ENCODE results near the gene IGFBP1. TPM values are rescaled to one million over a fixed set of nuclear protein-coding genes. Genes with fewer than 3 reads are reported as not detected.

The IGFBP1 gene
- total and polyA plus RNA-seq, 2 donors (not counting 1 experiment from before 2014, with no cell fraction given): not detected

DNA sequence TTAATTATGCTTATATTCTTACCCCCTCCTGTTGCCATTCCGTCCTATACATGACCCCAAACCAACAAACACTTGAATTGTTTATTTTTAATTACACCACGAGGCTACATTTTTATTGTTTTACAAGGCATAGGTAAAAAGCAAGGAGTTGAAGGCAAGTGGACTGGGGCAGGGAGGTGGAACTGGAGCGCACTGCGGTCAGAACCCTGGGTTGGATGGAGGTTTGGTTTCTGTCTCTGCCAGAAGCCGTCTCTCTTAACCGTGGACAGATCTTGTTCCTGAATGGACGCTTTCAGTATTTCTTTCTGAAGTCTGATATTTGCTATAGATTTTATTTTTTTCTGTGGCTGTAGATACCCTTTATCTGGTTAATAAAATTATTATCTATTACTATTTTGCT is 52.7 kb downstream of the IGFBP1 start:
- Mint-ChIP-seq H3K9me3 (ENCODE audit: insufficient read depth) (peaks cover 3% of the 10 kb centered on the region), H3K4me1 (peaks cover 8% of the 10 kb centered on the region), H3K27ac (no peak overlapping the region), H3K27me3 (peaks cover 8% of the 10 kb centered on the region), H3K4me3 (peak overlapping the region; percentile 82)
- H3K36me3 ChIP-seq (replicated peaks in 1 of 2; ENCODE audit: control extremely low read depth in 1 of 2, control insufficient read depth in 1 of 2, extremely low read depth in 1 of 2, insufficient read depth in 2 of 2, low read length in 1 of 2): no peaks in the 10 kb centered on the region
- 56% methylated on average over 2 of the region's 7 CpGs for WGBS (ENCODE audit: insufficient coverage)
- intact Hi-C loops (cut with micrococcal nuclease): no loop called here
- POLR2A ChIA-PET: no interaction called here
- peaks cover 0 to 29% (median 0%) of the 10 kb centered on the region in 3 donors for H3K9me3 ChIP-seq (ENCODE audit: control extremely low read depth in 1 of 3, control insufficient read depth in 2 of 3, insufficient read depth in 1 of 3, low read length in 2 of 3)
- H3K4me1 ChIP-seq (ENCODE audit: control insufficient read depth in 2 of 2, insufficient read depth in 2 of 2, low read length in 2 of 2): peaks cover 0 to 4% of the 10 kb centered on the region in 2 donors
- no peak for DNase-seq
- no peak overlapping the region for H3K27ac ChIP-seq (ENCODE audit: low read length in 2 of 2)
- H2AFZ ChIP-seq (ENCODE audit: insufficient read depth, low read depth, low read length, poor library complexity, severe bottlenecking): peak overlapping the region; percentile 71
- H3K27me3 ChIP-seq (replicated peaks in 1 of 4; ENCODE audit: control extremely low read depth in 1 of 4, control insufficient read depth in 3 of 4, insufficient read depth in 4 of 4, low read length in 3 of 4): peaks cover 0 to 7% (median 4%) of the 10 kb centered on the region in 4 experiments
- peak overlapping the region; percentile 58 for H3K9ac ChIP-seq (ENCODE audit: low read length)
- no peak for ATAC-seq (ENCODE audit: low read depth)
- no peaks in the 10 kb centered on the region for H4K20me1 ChIP-seq (ENCODE audit: control insufficient read depth, insufficient read depth, low read length, poor library complexity, severe bottlenecking)
- H3K4me3 ChIP-seq (ENCODE audit: control extremely low read depth in 1 of 5, extremely low read depth in 1 of 5, insufficient read depth in 1 of 5, low read depth in 2 of 5, low read length in 4 of 5): peak overlapping the region in 4 of 5 experiments; percentile 8 to 59 (median 40)
- no peak for TF ChIP-seq CTCF (IDR thresholded peaks at IDR 0.05)
- no peak for TF ChIP-seq EZH2 (IDR thresholded peaks at IDR 0.05; ENCODE audit: borderline replicate concordance, insufficient read depth, low read depth, low read length, poor library complexity, severe bottlenecking)
- CTCF ChIA-PET: no interaction called here
- H3K79me2 ChIP-seq (ENCODE audit: control insufficient read depth, insufficient read depth, low read length): no peaks in the 10 kb centered on the region
- peak overlapping the region; percentile 51 for H3K4me2 ChIP-seq (replicated peaks; ENCODE audit: low read depth, low read length, poor library complexity, severe bottlenecking)

Small RNAs within 50 kb of the gene (small RNA-seq; reads per million reads assigned to genes)
- gene RNU6-326P (ENCODE audit: insufficient read length, low read depth, low replicate concordance): not detected

Other genes starting within 250 kb of the IGFBP1 start
- not detected in 2 replicates for gene CCDC201, start 15.4 kb upstream of the IGFBP1 start, total RNA-seq
- gene CCDC201, start 15.4 kb upstream of the IGFBP1 start, polyA plus RNA-seq: not detected in 2 replicates
- gene IGFBP3, start 32.8 kb downstream of the IGFBP1 start, total RNA-seq: not detected in 2 replicates
- 0.06 TPM in 1 of 2 replicates, not detected in the other for gene IGFBP3, start 32.8 kb downstream of the IGFBP1 start, polyA plus RNA-seq

All from B cell (primary cell).